NCI-H2171 (cell line): ENCODE results near the gene GADD45B.
A peak's percentile ranks its signal among the peaks of the same experiment; 100 is the strongest.
"Not testable (repeated sequence)": the region's sequence is repeated elsewhere in the genome, so short reads cannot be mapped to it uniquely, and the experiment has no call there.

Experiments used
- DNase-seq: peaks from one replicate; lab custom pipeline; 2025; lab: John Stamatoyannopoulos, UW

Gene GADD45B

DNA sequence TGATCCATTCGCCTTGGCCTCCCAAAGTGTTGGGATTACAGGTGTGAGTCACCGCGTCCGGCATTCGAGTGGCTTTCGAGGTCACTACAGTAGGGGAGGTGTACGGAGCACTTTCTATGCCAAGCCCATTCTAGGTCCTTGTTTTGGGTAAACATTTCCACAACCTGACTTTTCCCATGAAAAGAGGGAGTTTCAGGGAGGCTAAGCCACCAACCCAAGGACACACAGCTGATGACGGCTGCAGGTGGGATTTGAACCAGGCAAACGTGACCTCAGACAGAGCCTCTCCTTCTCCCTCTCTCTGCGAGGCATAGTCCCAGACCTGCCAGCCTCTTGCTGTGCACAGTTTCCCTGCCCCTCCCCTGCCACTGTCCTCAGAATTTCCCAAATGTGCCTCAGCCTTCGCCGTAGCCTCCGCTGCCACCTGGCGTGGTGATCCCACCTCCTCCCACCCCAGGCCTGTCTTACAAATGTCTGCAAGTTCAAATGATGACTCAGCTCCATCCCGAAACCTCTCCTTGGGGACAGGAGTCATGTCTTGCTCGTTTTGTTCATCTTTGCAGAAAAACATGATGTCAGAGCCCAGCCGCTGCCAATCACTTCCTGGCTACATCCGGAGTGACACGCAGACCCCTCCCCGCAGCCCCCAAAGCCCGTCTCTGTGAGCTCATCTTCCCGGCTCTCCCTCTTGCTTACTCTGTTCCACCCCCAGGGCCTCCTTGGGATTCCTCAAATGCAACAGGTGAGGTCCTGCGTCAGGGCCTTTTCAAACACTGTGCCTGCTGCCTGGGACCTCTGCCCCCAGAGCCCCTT lies 6.6 kb upstream of the GADD45B start:
- peak; percentile 63 for DNase-seq

DNA sequence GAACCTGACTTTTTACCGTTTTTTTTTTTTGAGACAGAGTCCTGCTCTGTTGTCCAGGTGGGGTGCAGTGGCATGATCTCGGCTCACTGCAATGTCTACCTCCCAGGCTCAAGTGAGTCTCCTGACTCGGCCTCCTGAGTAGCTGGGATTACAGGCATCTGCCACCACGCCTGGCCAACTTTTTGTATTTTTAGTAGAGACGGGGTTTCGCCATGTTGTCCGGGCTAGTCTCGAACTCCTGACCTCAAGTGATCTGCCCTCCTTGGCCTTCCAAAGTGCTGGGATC lies 6.1 kb upstream of the GADD45B start:
- not testable (repeated sequence) for DNase-seq

DNA sequence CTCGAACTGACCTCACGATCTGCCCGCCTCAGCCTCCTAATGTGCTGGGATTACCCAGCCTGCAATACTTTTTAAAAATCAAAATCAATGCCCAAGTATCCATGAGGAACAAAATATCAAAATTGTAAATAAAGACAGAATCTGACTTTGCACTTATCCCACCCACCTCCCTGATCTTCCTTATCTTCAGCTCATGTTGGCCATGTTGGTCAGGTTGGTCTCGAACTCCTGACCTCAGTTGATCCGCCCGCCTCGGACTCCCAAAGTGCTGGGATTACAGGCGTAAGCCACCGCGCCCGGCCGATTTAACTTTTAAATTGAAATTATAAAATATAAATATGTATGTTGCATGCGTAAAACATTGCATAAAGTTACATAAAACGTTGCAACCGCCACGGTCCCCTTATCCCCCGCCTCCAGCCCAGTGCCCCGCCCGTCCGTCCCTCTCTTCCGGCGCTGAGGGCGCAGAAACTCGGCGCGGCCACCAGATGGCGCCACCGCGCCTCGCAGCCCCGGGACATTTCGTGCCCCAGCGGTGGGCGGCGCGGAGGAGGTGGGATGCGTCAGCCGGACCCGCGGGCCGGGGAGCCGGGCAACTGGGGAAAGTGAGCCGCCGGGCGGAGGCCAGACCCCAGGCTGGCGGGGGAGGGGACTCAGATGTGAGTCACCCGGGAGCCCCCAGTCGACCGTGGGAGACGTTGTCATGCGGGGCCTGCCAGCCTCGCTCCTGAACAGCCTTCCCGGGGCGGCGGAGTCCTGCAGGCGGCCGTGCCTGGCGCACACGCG lies 1.5 kb upstream of the GADD45B start:
- peak; percentile 69 for DNase-seq

DNA sequence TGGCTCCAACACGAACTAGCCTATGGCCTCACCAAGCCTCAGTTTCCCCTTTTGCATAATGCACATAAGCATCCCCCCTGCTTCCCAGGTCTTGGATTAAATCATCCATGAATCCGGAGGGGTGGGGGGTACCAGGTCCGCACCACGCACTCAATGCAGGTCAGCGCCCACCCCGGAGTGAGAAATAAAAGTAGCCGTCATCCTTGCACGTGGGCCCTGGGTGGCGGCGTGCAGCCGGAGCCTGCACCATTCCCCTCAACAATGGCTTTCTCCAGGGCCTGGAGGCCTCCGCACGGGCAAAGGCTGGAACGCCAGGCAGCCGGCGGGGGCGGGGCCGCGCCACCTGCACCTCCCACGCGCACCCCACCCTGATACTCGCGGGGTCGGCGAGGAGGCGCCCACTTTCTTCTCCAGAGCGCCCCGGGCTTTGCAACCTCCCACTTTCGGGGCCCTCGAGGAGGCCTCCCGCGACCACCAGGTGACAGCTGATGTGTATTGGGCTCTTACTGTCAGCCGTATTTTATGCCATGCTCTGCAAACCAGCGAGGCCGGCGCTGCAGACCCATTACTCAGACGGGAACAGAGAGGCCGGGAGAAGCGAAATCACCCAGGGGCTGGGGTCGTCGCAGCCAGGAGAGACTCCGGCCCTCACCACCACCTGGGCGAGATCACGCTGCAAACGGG lies 767 bp upstream of the GADD45B start:
- no peak for DNase-seq

DNA sequence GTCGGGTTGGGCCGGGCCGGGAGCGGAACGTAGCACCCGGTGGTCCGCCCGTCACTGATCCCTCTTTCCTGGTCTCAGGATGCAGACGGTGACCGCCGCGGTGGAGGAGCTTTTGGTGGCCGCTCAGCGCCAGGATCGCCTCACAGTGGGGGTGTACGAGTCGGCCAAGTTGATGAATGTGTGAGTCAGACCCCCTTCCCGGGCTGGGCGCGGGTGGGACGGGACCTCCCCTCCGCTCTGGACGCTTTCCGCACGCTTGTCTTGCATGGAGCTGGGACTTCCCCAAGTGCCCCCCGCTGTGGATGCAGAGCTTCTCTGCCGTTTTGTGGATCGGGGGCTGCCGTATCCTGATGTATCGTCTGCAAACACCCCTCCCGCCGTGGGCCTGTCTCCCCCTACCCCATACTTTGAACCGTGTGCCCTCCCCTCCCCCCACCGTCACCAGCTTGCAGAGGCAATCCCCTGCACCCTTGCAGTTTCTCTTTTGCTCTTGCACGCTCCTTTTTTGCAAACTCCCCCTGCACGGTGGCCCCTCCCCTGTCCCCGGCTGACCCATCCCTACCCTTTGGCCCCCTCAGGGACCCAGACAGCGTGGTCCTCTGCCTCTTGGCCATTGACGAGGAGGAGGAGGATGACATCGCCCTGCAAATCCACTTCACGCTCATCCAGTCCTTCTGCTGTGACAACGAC lies 669 bp downstream of the GADD45B start:
- DNase-seq: no peak

DNA sequence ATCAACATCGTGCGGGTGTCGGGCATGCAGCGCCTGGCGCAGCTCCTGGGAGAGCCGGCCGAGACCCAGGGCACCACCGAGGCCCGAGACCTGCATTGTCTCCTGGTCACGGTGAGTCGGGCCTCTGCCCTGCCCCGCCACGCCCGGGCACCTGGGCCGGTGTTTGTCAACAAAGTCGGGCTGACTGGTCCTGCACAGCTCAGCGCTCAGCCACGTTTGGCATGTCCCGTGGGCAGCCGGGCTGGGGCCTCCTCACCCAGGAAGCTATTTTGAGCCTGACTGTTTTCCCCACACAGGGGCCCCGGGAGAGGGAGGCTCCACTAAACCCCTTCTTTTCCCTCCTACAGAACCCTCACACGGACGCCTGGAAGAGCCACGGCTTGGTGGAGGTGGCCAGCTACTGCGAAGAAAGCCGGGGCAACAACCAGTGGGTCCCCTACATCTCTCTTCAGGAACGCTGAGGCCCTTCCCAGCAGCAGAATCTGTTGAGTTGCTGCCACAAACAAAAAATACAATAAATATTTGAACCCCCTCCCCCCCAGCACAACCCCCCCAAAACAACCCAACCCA lies 1.3 kb downstream of the GADD45B start:
- DNase-seq: no peak

DNA sequence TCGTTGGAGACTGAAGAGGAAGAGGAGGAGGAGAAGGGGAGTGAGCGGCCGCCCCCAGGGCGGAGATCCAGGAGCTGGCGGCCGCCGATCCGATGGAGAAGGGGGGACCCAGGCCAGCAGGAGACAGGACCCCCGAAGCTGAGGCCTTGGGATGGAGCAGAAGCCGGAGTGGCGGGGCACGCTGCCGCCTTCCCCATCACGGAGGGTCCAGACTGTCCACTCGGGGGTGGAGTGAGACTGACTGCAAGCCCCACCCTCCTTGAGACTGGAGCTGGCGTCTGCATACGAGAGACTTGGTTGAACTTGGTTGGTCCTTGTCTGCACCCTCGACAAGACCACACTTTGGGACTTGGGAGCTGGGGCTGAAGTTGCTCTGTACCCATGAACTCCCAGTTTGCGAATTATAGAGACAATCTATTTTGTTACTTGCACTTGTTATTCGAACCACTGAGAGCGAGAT lies 1.8 kb downstream of the GADD45B start:
- DNase-seq: no peak

DNA sequence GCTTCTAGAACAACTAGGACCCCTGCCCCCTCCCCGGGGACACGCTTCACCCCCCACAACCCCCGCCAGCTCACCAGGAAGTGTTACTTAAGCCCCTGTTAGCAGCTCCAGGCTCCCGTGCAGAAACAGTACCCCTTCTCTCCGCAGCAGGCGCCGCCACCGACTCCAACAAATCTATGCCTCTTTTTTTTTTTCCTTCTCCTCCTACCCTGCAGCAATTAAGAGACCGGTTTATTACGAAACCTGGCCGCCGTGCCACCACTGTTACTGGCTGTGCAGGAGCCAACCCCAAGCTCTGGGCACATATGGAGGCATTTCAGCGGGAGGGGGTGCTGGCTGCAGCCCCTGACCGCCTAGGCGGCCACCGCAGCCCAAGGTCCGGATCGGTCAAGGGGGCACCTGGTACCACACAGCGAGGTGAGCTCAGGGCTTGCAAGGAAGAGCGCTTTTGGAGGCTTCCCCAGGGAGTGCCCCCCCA lies 2.4 kb downstream of the GADD45B start:
- peak; percentile 68 for DNase-seq

DNA sequence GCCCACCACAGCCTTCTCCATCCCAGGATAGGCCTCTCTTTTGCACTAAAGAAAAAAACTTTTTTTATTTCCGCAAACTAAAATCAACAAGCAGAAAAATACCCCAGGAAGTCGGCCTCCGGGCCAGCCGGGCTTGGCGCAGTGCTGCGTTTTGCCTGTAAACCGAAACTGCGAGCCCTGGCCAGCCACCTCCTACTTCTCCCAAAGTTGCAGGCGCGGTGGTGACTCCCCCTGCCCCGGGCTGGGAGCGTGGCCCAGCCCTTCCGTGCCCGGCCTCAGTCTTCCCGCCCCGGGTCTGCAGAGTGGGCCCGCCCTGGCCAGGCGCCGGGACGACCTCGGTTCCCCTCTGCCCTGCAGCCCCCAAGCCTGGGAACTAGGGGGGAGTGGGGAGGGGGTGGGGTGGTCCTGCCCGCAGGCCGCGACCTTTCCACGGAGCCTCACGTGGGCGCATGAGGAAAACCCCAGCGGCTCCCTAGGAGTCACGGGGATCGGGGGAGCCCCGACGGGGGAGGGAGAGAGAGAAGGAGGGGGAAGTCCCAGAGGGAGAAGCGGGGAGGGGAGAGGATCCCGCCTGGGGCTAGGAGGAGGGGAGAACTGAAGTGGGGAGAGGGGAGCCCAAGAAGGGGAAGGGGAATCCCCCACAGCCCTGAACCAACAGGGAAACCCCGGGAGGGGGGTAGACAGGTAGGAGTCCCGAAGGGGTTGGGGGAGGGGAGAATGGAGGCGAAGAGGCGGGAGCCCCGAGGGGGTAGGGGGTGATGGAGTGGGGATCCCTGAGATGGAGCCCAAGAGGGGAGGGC lies 3.0 kb downstream of the GADD45B start:
- no peak for DNase-seq

DNA sequence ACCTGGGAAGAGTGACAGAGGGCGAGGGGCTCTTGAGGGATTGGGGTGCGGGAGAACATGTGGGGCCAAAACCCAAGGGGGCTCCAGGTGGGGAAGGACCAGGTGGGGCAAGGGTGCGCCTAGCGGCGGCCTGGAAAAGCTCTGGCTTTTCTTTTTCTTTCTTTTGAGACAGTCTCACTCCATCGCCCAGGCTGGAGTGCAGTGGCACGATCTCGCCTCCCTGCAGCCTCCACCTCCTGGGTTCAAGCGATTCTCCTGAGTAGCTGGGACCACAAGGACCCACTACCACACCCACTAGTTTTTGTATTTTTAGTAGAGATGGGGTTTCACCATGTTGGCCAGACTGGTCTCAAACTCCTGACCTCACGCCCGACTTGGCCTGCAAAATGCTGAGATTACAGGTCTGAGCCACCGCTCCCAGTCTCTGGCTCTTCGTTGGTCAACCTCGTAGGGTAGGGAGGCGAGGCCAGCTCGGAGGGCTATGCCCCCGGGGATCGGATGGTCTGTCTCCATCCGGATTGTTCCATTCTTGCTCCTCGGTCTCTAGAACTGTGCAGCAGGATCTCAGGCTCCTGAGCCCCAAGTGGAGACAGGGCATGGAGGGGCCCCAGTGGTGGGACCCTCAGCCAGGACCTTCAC lies 3.7 kb downstream of the GADD45B start:
- no peak for DNase-seq

DNA sequence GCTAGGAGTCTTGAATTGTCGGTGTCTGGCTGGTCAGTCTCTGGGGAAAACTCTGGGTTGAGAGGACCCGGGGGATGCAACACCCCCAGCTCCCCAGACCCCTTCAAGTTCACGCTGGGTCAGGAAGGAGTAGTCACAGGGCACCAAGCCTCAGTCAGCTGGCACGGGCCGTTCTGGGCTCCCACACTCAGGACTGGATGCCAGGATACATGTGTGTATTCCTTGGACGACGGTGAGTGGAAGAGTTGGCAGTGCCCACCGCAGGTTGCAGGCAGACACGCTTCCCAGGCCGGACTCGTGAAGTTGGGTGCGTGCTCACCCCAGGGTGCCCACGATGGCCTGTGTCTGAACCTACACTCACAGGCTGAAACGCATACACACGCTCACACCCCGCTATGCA lies 5.5 kb downstream of the GADD45B start:
- no peak for DNase-seq

DNA sequence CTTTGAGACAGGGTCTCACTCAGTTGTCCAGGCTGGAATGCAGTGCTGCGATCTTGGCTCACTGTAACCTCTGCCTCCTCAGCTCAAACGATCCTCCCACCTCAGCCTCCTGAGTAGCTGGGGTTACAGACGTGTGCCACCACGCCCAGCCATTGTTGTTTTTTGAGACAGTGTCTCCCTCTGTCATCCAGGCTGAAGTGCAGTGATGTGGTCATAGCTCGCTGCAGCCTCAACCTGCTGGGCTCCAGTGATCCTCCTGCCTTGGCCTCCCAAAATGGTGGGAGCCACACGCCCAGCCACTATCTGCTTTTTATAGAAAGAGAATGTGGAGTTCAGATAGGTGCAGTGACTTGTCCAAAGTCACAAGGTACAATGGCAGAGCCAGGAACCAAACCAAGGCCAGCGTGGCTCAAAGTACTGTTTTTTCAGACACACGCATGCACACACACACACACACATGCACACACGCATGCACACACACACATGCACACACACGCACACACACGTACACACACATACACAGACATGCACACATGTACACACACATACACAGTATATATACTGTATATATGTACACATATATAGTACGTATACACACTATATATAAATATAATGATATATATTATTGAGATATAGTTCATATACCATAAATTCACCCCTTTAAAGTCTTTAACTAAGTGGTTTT lies 6.6 kb downstream of the GADD45B start:
- no peak for DNase-seq

DNA sequence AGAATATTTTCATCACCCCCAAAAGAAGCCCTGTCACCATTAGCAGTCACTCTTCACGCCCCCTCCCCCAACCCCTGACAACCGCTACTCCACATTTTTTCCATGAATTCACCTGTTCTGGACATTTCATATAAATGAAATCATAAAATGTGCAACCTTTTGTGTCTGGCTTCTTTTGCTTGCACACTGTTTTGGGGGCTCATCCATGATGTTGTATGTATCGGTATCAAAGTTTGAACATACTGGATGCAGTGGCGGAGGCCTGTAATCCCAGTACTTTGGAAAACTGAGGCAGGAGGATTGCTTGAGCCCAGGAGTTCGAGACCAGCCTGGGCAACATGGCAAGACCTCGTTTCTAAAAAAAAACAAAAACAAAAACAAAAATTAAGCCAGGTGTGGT lies 7.2 kb downstream of the GADD45B start:
- no peak for DNase-seq

DNA sequence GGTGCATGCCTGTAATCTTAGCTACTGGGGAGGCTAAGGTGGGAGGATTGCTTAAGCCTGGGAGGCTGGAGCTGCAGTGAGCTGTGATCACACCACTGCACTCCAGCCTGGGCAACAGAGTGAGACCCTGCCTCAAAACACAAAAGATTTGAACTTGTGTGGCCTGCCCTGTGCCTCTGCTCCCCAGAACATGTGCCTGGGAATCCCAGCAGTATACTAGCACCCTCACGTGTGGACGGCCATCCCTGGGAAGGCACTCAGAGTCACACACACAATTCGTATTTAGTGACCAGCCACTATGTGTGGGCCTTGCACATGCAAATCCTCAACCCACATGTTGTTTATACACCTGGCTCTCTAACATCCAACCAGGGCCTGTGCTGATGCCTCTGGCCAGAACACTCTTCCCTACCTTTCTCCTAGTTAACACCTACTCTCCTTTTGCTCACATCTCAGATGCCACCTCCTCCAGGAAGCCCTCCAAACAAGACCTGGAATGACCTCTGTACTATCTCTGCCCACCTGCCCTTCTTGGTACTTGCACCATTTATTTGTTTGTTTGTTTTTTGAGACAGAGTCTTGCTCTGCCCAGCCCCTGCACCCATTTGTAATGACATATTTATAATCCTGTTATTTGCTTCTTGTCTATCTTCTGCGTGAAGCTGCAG lies 7.7 kb downstream of the GADD45B start:
- DNase-seq: no peak

DNA sequence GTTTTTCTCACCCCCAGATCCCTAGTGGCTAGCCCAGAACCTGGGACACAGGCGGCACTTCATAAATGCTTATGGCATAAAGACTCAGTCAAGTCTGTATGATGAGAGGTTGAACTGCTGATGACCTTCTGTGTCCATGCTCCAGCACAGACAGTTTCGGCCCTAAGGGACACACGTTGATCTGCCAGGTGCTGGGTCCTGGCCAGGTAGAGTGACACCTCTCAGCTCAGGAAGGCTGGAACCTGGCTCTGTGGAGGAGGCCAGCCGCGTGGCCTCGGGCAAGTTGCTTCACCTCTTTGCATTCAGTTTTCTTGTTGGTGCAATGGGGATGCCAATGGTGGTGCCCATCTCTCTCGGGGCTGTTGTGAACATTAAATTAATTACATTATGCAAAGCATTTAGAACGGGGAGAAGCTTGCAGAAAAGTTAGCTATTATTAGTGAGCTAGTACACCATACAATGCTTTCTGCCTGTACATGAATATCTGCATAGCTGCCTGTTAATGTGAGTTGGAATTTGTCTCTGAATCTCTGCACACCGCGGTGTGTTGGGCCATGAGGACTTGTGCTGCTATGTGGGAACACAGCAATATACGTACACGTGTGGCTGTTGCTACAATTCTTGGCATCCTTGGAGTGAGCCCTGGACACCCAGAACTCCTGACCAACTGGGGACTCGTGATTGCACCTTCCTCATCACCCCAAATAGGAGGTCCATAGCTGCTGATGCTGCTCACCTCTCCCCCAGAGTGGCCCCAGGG lies 8.4 kb downstream of the GADD45B start:
- DNase-seq: no peak

DNA sequence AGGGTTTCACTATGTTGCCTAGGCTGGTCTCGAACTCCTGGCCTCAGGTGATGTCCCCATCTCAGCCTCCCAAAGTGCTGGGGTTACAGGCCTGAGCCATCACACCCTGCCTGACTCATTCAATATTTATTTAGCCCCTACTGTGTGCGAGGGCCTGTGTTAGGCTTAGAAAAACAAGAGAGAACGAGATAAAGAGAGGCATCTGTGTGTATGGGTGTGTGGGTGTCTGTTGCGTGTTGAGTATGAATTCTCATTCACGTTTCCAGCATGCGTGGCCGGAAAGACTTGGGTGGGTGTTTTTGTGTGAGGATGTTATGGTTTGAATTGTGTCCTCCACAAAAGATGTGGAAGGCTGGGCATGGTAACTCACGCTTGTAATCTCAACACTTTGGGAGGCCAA lies 9.5 kb downstream of the GADD45B start:
- no peak for DNase-seq

DNA sequence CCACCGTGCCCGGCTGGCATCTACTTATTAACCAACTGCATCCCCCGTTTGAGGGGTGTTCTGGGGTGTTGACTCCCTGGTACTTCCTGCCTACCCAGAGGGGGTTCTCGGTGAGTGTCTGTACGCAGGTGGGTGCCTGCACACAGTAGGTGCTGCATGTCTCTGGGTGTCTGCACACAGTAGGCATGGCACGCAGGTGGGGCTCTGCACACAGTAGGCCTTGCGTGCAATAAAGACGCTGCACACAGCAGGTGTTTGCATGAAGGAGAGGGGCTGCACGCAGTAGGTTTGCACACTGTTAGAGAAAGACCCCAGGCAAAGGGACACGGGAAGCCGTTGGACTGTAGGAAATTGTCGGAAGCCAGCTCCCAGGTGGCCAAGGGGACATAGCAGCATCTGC lies 11.2 kb downstream of the GADD45B start:
- DNase-seq: no peak

DNA sequence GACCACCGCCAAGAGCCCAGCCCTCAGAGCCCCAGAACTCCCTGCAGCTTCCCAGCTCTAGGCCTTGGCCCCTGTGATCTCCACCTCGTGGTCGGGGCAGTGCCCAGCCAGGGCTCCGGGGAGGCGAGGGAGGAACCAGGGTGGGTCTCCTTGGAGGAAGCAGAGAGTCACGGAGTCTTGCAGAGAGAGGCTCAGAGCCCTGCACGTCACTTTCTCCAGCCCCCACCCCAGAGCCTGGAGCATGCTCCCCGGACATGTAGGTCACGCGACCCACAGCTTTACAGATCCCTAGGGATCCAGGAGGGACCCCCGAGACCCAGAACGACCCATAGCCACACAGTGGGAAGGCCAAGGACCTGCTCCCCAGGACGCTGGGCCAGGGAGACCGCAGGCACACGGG lies 11.9 kb downstream of the GADD45B start:
- DNase-seq: no peak
